HFF-Myc (cell line): ENCODE data around the gene FAM53B.

ENCODE experiments used
- DNase-seq: peaks from one replicate; pipeline ENCODE4 v3.0.0-alpha.2; 2011; ENCODE audit warnings: low read depth; ENCODE audit errors: extremely low read depth
- H3K4me3 ChIP-seq: replicated peaks from 2 replicates; pipeline ENCODE4 v1.5.1; 2011; ENCODE audit warnings: low read depth, mild to moderate bottlenecking, control low read depth, low read length
- CTCF ChIP-seq: IDR thresholded peaks from 2 replicates; pipeline ENCODE4 v1.5.1; 2012; ENCODE audit warnings: mild to moderate bottlenecking, low read depth, low read length, control low read depth; ENCODE audit errors: missing control alignments

The FAM53B gene

DNA sequence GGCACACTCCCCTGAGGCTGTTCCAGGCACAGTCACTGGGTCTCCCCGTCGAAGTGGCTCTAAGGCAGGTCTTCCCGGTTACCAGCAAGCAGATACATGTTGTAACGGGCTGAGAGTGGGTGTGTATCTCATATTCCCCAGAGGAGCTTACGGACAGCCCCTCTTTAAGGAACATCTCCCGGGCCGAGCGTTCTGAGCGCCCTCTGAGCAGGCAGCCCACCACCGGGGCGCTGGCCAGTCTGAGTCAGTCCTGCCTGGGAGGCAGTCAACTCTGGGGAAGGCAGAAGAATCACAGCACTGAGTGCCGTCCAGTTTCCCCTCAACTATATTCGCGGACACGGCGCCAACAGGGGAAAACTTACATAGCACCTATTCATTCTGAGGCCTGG is 165.2 kb downstream of the FAM53B start:
- TF ChIP-seq CTCF: no peak
- DNase-seq: no peak
- no peak overlapping the region for H3K4me3 ChIP-seq

DNA sequence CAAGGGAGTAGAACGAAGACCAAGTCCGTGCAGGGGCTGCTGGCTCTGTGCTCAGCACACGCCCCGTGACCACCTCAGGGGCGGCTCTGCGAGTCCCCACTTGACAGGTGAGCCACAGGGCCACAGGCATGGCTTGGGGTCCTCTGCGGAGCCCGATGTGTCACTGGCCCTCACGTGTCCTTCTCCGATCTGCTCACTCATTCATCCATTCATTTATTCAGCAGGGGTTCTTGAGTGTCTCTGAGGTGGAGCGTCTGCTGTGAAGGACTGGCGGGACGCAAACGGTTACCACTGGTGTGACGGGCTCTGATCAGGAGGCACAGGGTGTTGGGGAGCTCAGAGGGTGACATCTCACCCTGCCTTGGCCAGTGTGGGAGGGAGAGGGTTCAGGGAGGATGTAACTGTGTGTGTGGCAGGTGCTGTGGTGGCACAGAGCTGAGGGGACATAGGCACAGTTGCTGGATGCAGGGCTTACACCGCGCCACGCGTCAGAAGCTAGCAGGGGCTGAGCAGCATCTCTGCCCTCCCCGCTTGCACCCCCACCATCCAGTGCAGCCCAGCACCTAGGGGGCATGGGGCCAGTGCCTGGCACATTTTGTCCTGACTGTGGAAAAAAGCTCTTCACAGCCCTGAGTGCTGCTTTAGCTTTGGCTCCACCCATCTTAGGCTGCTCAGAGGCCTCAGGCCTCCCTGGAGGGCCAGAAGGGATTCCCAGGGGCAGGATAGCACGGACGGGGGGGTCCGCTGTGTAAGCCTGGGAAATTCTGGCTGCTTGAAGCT is 165.8 kb downstream of the FAM53B start:
- H3K4me3 ChIP-seq: no peak overlapping the region
- TF ChIP-seq CTCF: no peak
- DNase-seq: no peak

DNA sequence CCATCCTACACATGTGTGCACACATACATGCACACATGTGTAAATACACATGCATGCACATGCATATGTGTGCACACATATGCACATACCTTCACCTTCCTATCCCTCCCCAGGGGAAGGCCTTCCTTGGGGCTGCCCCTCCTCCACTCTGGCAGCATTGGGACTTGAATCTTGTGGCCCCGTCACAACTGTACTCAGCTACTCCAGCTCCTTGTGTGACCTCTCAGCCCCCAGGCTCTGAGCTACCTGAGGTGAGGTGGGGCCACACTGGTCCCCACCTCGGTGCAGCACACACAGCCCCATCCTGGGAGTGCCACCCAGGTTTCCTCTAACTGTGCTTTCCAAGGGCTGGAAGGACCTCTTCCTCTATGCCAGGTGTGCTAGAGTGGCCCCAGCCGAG is 166.5 kb downstream of the FAM53B start:
- TF ChIP-seq CTCF: no peak
- H3K4me3 ChIP-seq: no peak overlapping the region
- DNase-seq: no peak

DNA sequence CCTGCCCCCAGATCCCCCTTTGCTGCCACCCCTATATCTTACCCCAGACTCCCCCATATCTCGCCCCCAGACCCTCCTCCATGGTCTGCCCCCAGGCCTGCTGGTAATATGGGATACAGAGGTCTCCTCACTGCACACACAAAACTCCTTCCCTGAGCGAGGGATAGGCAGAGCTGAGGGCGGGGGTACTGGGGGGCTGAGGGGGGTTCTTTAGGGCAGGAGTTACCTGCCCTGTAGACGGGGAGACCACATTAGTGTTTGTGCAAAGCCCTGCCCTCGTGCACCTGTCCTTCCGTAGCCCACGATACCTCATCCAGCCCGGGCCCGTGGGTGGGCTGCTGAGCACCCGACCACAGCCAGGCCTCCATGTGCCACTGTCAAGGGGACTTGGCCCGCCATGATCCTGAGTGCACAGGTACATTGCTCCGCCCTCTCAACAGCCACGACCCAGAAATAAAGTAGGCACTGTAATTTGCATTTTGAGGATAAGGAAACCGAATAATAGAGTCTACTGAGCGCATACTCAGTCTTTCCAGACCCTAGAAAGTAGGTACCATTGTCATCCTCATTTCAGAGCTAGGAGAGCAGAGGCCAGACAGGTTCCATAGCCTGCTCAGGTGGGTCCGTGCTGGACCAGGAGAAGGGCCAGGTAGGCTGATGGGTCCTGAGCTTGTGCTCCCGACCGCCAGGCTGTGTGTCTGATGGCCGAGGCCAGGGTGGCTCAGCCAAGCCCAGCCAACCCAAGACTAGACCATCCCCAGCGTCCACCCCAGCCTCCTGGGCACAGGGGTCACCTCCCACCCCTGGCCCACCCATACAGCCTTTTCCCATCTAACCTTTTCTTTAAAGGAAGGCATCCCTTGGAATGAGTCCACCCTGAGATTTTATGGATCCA is 167.4 kb downstream of the FAM53B start:
- H3K4me3 ChIP-seq: no peak overlapping the region
- no peak for TF ChIP-seq CTCF
- no peak for DNase-seq

DNA sequence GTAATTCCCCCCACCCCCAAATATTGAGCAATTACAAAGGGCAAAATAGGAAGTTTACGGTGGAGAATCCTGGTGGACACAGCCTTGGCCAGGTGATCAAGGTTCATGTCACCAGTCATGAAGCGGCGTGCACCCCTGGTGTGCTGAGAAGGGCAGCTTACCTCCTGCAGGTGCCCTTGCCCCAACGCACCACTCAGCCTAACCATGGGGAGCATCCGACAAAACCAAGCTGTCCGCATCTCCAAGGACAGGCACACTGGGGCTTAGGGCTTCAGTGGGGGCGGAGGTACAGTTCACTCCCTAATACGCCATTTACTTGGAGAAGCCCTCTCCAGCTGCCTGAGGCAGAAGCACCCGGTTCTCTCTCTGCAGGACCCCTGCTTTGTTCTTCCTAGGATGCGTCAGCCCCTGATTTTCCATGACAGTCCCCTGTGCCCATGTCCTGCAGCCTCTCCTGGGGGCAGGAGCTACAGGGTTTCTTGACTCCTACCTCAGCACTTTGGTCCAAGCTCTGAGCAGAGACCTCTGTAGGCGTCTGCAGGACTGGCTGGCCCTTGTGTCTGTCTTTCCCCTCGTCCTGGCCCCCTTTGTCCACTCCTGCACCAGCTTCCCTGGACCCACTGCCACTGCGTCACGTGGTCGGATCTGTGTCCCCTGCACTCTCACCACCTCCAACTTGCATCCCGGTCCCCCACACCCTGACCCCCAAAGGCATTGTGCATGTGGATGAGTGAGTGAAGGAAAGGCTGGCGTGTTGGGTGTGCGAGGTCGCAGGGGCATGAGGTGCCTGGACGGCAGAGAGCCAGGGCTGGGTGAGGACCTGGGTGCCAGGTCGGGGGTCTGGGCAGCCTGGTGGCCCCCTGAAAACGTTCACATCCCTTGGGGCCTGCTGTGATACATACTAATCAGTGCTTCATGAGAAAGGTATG is 168.8 kb downstream of the FAM53B start:
- no peak overlapping the region for H3K4me3 ChIP-seq
- no peak for DNase-seq
- no peak for TF ChIP-seq CTCF

DNA sequence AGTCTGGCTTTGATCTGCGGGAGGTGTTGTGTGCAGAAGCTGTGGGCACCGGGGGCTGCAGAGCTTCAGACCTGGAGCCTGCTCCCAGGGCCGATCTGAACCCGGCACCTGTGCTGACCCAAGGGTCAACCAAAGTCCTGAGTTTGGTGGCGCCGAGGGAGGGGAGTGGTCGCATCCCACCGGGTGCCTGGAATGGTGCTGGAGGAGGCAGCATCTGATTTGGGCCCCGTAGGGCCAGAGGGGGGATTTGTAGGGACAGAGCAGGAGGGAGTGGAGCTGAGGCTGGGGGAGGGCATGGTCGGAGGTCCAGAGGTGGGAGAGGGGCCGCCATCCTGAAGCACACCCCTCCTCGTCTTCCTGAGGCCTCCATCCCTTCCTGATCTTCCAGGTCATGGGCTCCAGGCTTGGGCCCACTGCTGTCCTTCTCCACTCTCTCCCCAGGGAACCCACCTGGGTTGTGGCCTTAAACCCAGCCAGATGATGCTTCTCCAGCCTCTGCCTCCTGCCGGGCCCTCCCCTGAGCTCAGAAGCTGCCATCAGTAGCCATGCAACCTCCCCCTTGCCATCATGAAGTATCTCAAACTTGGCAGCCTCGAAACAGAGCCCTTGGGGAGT is 169.6 kb downstream of the FAM53B start:
- H3K4me3 ChIP-seq: no peak overlapping the region
- DNase-seq: no peak
- TF ChIP-seq CTCF: no peak
